Measurements from ENCODE around the gene SLC27A6.
"Not testable (repeated sequence)": the region's sequence is repeated elsewhere in the genome, so short reads cannot be mapped to it uniquely, and the experiment has no call there.

Gene SLC27A6

GRCh38 chr5:129001841-129002526 lies 36.7 kb downstream of the SLC27A6 start:
- no peak for DNase-seq

- no peak for DNase-seq
Measured at GRCh38 chr5:129002527-129002842, 37.2 kb downstream of the SLC27A6 start.

DNA sequence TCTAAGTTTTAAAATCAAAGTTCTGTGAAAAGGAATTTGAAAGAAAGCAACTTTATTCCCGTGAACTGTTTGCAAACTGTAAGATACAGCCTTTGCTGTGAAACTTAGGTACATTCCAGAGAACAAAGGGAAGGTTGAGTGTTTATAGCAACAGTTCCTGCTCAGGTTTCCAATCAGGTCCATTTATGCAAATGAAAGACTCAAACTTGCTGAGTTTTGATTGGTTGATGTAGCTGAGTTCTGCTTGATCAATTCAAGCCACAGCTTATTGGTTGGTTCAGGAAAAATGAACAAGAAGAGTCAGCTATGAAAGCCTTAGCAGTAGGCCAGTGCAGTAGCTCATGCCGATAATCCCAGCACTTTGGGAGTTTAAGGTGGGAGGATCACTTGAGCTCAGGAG lies 37.9 kb downstream of the SLC27A6 start:
- DNase-seq, result no peak

- DNase-seq, result no peak
Measured at GRCh38 chr5:129014185-129014584, 48.9 kb downstream of the SLC27A6 start.

- DNase-seq, result no peak
Measured at GRCh38 chr5:129018837-129019236, 53.5 kb downstream of the SLC27A6 start.

DNA sequence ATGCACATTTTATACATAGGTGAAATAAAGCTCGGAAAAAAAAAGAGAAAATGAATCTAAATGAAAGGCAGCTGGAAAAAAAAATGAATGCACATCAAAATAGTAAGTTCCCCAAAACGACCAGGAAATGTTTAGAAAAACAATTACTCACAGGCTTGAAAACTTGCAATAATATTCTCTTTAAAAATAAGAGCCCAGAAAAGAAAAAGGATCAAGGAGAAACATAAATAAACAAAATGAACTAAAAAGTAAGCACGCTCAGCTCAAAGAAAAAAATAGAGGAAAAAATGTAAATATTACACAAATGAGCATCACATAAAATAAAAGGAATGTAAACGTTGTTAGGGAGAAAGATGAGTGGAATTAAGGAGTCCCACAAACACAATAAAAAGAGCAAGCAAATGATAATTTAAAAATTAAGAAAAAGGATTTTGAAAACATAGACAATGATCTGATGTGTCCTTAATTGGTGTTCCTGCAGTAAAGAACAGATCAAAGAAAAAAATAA lies 54.2 kb downstream of the SLC27A6 start:
- DNase-seq, result no peak

DNA sequence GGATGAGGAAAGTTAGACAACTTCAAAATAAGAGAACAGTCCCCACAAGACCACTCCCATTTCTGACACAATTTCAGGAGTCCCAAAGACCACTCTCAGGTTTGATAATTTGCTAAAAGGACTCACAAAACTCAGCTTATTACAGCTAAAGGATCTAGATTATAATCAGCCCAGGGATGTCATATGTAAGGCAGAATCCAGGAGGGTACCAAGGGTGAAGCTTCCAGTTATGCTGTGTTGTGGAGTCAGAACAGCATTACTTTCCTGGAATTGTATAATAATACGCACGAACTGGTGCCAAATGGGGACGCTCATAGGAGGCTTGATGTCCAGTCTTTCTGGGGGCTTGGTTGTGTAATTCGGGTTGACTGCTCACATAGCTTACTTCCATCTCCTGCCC lies 55.4 kb downstream of the SLC27A6 start:
- DNase-seq, result no peak

DNA sequence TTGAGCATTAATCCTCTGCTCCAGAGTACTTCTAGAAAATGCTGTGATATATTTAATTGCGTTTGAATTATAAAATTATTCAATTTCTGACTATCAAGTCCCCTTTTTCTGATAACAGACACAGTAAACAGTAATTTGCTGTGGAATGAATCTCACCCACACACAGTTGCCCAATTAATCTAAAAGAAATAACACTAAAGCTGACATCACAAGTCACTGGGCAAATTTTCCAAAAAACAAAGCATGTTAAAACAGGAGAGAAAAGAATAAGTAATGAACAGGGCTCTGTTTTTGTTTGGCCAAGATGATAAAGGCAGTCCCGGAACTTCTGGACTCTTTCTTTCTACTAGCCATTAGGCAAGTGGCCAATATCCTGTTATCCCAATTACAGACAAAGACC lies 56.5 kb downstream of the SLC27A6 start:
- no peak for DNase-seq

DNA sequence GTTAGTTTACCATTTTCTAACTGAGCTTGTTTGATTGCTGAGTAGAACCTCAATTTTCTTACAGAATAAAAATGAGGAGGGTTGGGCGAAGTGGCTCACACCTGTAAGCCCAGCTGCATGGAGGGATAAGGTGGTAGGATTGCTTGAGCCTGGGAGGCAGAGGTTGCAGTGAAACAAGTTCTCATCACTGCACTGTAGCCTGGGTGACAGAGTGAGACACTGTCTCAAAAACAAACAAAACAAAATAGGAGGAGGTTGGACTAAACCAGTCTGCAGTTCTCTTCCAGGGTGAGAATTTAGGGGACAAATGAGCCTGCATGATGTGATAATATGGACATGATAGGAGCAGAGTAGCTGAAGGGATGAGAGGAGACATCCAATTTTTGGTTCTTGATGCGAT lies 57.3 kb downstream of the SLC27A6 start:
- DNase-seq, result no peak

DNA sequence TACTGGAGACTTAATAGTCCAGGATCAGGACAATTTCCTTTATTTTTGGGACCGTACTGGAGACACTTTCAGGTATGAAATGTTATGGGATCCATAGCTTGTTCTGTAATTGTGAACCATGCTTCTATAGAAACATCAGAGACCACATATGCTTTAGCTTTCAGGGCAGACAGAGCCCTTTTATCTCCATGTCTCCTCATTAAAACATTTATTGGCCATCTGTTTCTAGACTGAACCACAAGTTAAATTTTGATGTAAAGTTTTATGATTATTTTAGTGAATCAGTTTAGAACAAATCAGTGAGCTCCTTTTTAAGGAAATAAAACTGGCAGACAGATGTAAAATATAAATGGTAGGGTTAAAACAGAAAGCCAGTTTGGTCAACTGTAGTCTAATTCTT lies 62.0 kb downstream of the SLC27A6 start:
- DNase-seq, result no peak

DNA sequence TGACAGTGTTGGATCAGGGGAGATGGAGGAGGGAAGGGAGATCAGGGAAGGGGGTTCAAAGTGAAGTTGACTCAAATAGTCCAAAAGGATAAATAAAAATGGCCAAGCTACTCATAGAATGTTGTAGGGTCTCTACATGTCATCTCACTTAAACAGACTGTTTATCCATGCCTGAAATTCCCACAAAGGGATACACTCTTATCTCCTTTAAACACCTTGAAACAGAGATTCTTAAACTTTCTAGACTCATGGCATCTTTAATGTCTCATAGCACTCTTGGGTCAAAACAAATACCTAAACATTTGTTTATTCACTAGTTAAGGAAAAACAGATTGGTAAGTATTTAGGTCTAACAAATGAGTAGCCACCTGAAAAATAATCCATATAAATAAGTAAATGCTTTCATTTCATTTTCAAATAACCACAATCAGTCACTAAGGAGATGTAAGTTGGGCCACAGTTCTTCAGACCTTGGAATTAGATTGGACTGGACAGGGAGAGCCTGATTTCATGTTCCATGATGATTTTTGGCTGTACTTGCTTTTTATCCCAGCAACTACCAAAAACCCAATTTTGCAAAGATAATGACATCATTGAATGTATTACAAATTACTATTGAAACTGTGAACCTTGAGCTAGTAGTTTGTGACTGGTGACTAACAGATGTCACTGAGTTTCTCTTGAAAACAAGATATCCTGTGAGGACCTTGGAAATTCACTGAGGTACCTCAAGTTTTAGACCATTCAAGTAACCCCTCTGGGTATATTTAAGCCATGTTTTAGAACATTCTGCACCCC lies 66.8 kb downstream of the SLC27A6 start:
- DNase-seq, result no peak

DNA sequence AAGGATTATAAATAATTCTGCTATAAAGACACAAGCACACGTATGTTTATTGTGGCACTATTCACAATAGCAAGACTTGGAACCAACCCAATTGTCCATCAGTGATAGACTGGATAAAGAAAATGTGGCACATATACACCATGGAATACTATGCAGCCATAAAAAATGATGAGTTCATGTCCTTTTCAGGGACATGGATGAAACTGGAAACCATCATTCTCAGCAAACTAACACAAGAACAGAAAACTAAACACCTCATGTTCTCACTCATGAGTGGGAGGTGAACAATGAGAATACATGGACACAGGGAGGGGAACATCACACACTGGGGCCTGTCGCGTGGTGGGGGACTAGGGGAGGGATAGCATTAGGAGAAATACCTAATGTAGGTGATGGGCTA lies 71.0 kb downstream of the SLC27A6 start:
- not testable (repeated sequence) for DNase-seq

DNA sequence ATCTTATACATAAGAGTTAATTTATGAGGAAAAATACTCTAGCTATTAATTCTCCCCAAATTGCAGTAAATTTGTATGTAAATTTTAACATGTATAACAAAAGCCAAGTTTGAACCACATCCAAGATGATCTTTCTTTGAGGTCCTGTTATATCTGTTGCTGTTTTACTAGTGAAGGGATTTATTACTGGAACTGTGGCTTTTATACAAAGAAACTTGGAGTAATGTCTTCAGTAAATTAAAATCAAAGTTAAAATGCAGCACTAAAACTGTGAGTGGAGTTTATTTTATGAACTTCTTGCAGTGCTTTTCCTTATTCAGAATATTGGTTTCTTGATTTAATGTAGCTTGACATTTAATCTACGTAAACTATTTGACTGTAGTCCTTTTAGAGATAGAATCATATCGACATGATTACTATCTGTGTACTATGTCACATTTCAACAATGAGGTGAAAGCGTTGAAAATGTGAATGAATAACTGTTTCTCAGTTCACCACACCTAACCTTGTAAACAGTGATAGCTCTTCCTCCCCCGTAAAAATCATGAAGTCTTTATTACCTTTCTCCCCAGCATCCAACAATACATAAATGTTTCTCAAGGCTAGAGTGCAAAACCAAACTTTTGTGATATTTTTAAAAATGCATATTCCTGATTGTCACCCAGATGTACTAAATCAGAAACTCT lies 76.1 kb downstream of the SLC27A6 start:
- DNase-seq, result no peak

GRCh38 chr5:129042306-129042705 lies 77.0 kb downstream of the SLC27A6 start:
- DNase-seq, result no peak

DNA sequence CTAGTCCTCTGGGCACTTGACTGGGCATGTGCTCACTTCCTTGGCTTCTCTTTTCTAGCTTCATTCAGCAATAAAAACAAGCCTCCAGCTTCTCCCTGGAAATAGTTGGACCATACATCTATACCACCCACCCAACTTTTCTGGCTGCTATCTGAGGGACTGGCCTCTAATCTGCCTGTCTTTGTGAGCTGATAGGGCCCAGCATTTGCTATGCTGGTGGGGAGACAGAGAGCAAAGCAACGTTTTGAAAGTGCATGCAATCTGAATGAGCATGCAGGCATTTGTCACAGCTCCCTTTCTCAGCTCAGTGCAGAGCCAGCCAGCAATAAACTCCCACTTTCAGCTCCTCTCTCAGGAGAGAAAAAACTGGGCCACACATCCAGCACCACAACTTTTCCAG lies 78.6 kb downstream of the SLC27A6 start:
- DNase-seq, result no peak

- no peak for DNase-seq
Measured at GRCh38 chr5:129046151-129046550, 80.9 kb downstream of the SLC27A6 start.

GRCh38 chr5:129048509-129048908 lies 83.2 kb downstream of the SLC27A6 start:
- no peak for DNase-seq

DNA sequence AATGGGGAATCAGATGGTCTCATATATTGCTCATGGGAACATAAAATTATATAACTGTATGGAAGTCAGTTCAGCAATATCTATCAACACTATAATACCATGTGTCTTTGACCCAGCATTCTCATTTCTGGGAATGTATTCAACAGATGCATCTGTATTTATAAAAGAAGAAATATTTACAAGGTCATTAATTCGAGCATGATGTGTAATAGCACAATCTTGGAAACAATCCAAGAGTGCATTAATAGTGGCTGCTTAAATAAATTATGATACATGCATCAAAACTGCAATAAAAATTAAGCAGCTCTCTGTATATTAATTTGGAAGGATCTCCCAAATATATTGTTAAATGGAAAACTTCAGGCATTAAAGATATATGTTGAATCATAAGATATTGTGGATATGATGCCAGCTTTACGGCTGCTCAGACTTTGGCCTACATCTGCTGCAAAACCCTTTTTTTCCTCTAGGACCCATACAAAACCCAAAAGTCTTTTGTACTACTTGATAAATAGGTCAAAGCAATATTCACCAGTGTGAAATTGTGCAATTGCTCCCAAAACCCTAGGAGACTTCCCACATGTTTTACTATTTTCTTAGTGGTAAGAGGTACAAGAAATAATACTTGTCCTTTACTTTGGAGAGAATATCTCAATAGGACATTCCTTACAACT lies 84.0 kb downstream of the SLC27A6 start:
- no peak for DNase-seq

- no peak for DNase-seq
Measured at GRCh38 chr5:129051283-129051682, 86.0 kb downstream of the SLC27A6 start.

- DNase-seq, result no peak
Measured at GRCh38 chr5:129053438-129053837, 88.2 kb downstream of the SLC27A6 start.

- DNase-seq, result no peak
Measured at GRCh38 chr5:129057329-129057728, 92.0 kb downstream of the SLC27A6 start.

DNA sequence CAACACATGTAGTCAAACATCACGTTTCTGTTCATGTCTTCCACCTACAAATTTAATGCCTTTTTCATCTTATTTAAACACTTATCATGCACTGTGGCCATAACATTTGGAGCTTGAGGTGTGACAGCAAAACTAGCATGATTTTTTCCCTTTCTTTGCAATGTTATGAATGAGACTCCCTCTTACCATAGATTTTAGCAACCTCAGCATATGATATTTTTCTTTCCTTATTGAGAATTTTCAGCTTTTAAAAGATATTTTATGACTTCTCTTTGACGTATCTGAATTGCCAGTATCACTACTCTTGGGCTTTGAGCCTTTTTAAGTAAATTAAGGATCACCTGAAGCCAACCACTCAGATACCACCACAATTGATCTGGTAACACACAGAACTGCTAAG lies 96.6 kb downstream of the SLC27A6 start:
- no peak for DNase-seq

- DNase-seq, result no peak
Measured at GRCh38 chr5:129063483-129064113, 98.3 kb downstream of the SLC27A6 start.
